Osteoblast (primary cell): ENCODE results near the gene NLGN1. TPM values are rescaled to one million over a fixed set of nuclear protein-coding genes. Genes with fewer than 3 reads are reported as not detected.
A peak's percentile ranks its signal among the peaks of the same experiment; 100 is the strongest.

Source experiments
- DNase-seq: peaks from one replicate; pipeline ENCODE4 v3.0.0; 2011; ENCODE audit warnings: low spot score, mixed read lengths; ENCODE audit not compliant: insufficient read length; ENCODE audit errors: missing footprints
- H2AFZ ChIP-seq: 2 replicates; pipeline ENCODE4 v1.6.0; 2011; ENCODE audit warnings: mild to moderate bottlenecking, low read length
- H3K27ac ChIP-seq: 2 replicates; pipeline ENCODE4 v1.5.1; 2011; ENCODE audit warnings: mild to moderate bottlenecking, low read depth, low read length, moderate library complexity
- H3K27me3 ChIP-seq: 2 replicates; pipeline ENCODE4 v1.6.0; 2012; ENCODE audit warnings: mild to moderate bottlenecking, control low read depth, inconsistent platforms, low read length, moderate library complexity; ENCODE audit not compliant: insufficient read depth
- H3K36me3 ChIP-seq: 2 replicates; pipeline ENCODE4 v1.5.1; 2011; ENCODE audit warnings: mild to moderate bottlenecking, low read length, control low read depth, moderate library complexity; ENCODE audit not compliant: insufficient read depth
- H3K4me1 ChIP-seq: 2 replicates; pipeline ENCODE4 v1.5.1; 2011; ENCODE audit warnings: mild to moderate bottlenecking, low read length, control low read depth, moderate library complexity; ENCODE audit not compliant: insufficient read depth
- H3K4me2 ChIP-seq: 2 replicates; pipeline ENCODE4 v1.6.0; 2011; ENCODE audit warnings: mild to moderate bottlenecking, low read length; ENCODE audit not compliant: insufficient read depth
- H3K4me3 ChIP-seq: fragments of 200-600 bp; sonication (generic); 3 replicates; pipeline ENCODE4 v1.5.1; 2012; ENCODE audit warnings: mild to moderate bottlenecking, low read length, inconsistent platforms; ENCODE audit not compliant: insufficient read depth
- H3K79me2 ChIP-seq: 2 replicates; pipeline ENCODE4 v1.6.0; 2012; ENCODE audit warnings: mild to moderate bottlenecking, low read length, control low read depth, inconsistent platforms; ENCODE audit not compliant: insufficient read depth
- H3K9me3 ChIP-seq: 2 replicates; pipeline ENCODE4 v1.5.1; 2011; ENCODE audit warnings: low read depth, low read length, control low read depth
- H4K20me1 ChIP-seq: 2 replicates; pipeline ENCODE4 v1.6.0; 2012; ENCODE audit warnings: mild to moderate bottlenecking, low read length, control low read depth; ENCODE audit not compliant: insufficient read depth
- total RNA-seq: library from RNA; depleted of rRNA; stranded (reverse); fragments of >200 nt; gene quantifications from 2 replicates; pipeline ENCODE4 v1.2.3, GENCODE V29; 2012
- TF ChIP-seq, protein P1 (sequence below): IDR thresholded peaks from 2 replicates; pipeline ENCODE4 v1.5.1; 2011; ENCODE audit warnings: mild to moderate bottlenecking, low read depth, low read length, moderate library complexity; ENCODE audit errors: extremely low read depth

Gene NLGN1
- total RNA-seq, 1 donor = 9.0 TPM

DNA sequence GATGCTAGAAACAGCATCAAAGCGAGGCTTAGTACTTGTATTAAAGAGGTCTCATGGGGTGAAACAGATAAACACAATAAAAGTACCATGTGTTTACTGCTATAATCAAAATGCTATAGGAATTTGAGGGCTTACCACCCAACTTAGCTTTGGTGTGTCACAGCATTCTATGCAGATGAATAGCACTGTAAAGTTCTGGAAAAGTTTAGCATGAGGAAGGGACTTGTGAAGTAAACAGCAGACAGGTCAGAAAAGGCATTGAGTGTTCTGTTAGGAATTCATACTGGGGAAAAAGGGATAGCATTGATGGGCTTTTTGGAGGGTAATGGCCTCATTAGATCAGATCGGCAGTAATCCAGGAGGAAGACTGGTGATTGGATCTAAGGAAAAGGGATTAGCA lies 505.3 kb downstream of the NLGN1 start:
- TF ChIP-seq, protein P1, sequence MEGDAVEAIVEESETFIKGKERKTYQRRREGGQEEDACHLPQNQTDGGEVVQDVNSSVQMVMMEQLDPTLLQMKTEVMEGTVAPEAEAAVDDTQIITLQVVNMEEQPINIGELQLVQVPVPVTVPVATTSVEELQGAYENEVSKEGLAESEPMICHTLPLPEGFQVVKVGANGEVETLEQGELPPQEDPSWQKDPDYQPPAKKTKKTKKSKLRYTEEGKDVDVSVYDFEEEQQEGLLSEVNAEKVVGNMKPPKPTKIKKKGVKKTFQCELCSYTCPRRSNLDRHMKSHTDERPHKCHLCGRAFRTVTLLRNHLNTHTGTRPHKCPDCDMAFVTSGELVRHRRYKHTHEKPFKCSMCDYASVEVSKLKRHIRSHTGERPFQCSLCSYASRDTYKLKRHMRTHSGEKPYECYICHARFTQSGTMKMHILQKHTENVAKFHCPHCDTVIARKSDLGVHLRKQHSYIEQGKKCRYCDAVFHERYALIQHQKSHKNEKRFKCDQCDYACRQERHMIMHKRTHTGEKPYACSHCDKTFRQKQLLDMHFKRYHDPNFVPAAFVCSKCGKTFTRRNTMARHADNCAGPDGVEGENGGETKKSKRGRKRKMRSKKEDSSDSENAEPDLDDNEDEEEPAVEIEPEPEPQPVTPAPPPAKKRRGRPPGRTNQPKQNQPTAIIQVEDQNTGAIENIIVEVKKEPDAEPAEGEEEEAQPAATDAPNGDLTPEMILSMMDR = no peak
- Histone ChIP-seq H4K20me1 (no peaks in the 10 kb centered on the region), H2AFZ (peak overlapping the region; percentile 66), H3K27me3 (no peaks in the 10 kb centered on the region), H3K79me2 (no peaks in the 10 kb centered on the region), H3K36me3 (no peaks in the 10 kb centered on the region), H3K9me3 (no peaks in the 10 kb centered on the region), H3K4me1 (no peaks in the 10 kb centered on the region), H3K4me2 (no peak overlapping the region), H3K27ac (no peak overlapping the region), H3K4me3 (no peak overlapping the region)
- no peak for DNase-seq

DNA sequence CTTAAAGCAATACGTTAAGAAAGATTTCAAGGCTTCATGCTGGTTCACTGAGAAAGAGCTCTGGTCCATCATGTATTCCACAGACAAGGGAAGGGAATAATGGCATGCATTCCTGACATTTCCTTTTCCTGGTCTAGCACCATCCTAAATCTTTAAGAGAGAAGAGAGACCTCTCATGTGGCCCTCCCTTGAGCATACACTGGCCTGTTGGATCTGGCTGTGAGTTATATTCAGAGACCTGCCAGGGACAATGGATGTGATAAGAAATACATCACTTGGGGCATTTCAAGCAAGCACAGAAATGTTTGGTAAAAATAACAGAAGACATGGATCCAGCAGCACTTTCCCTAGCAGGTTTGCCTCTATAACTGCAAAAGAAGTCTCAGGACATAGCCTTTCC lies 507.8 kb downstream of the NLGN1 start:
- H3K27me3 ChIP-seq = no peaks in the 10 kb centered on the region
- H3K4me1 ChIP-seq = no peaks in the 10 kb centered on the region
- no peak for DNase-seq
- no peaks in the 10 kb centered on the region for H3K79me2 ChIP-seq
- H3K4me3 ChIP-seq = no peak overlapping the region
- H3K9me3 ChIP-seq = no peaks in the 10 kb centered on the region
- no peak overlapping the region for H2AFZ ChIP-seq
- no peaks in the 10 kb centered on the region for H4K20me1 ChIP-seq
- TF ChIP-seq, protein P1 = no peak
- H3K36me3 ChIP-seq = no peaks in the 10 kb centered on the region
- H3K27ac ChIP-seq = no peak overlapping the region
- H3K4me2 ChIP-seq = no peak overlapping the region

DNA sequence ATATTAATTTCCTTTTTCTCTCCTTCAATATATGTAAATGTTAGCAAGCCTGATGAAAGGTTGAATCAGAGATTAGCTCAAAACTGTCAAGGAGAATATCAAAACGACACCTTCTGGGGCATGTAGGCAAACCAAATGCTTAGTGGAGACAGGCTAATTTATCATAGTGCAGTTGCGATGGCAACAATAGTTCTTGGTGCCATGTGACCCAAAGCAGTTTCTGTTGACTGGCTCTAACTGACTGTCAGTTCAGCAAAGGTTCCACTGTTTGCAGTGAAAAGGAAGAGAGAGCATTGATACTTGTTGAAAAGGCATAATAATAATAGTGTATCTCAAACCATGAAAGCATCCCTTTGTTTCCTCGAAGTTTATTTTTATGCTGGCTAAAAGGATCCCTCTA lies 513.9 kb downstream of the NLGN1 start:
- no peak overlapping the region for H3K27ac ChIP-seq
- no peak overlapping the region for H3K4me3 ChIP-seq
- TF ChIP-seq, protein P1 = no peak
- H2AFZ ChIP-seq = no peak overlapping the region
- peaks cover 16% of the 10 kb centered on the region for H3K4me1 ChIP-seq
- no peak for DNase-seq
- no peaks in the 10 kb centered on the region for H4K20me1 ChIP-seq
- H3K27me3 ChIP-seq = no peaks in the 10 kb centered on the region
- H3K79me2 ChIP-seq = no peaks in the 10 kb centered on the region
- no peak overlapping the region for H3K4me2 ChIP-seq
- H3K9me3 ChIP-seq = no peaks in the 10 kb centered on the region
- H3K36me3 ChIP-seq = no peaks in the 10 kb centered on the region

DNA sequence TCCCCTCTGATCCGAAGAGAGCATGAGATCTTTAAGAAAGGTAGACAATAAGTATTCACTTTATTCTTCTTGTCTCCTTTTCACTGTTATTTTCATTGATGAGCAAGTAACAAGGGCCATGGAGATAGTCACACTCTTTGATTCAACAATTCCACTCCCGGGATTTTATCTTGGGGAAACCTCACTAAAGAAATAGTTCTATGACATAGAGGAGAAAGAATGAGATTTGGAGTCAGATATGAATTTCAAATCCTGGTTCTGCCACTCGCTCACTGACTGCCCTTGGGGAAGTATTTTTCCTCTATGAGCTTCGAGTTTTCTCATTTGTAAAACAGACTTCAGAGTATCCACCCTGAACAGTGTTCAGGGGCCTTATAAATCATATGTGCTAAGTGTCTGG lies 514.6 kb downstream of the NLGN1 start:
- Histone ChIP-seq H3K4me1 (peaks cover 16% of the 10 kb centered on the region), H3K79me2 (no peaks in the 10 kb centered on the region), H3K4me2 (no peak overlapping the region), H4K20me1 (no peaks in the 10 kb centered on the region), H3K36me3 (no peaks in the 10 kb centered on the region), H3K9me3 (no peaks in the 10 kb centered on the region), H2AFZ (no peak overlapping the region), H3K27me3 (no peaks in the 10 kb centered on the region), H3K27ac (no peak overlapping the region), H3K4me3 (no peak overlapping the region)
- DNase-seq = no peak
- TF ChIP-seq, protein P1 = no peak
